B cell (primary cell): Measurements from ENCODE around the gene ZIC4.

Experiments
- CTCF ChIP-seq: fragments of 200-600 bp; IDR thresholded peaks from one replicate; pipeline ENCODE4 v1.8.0; 2022; ENCODE audit warnings: antibody characterized with exemption, mild to moderate bottlenecking
- EZH2 ChIP-seq: IDR thresholded peaks from 2 replicates; pipeline ENCODE4 v1.6.1; 2012; ENCODE audit warnings: borderline replicate concordance, low read depth, mild to moderate bottlenecking, moderate library complexity, low read length; ENCODE audit not compliant: insufficient read depth, poor library complexity, severe bottlenecking

GRCh38 chr3:147391781-147392624 lies 14.3 kb downstream of the ZIC4 start:
- TF ChIP-seq CTCF (no peak), EZH2 (no peak)
